Nephron (organoid): Measurements from ENCODE around the gene HSPH1.
A peak's percentile ranks its signal among the peaks of the same experiment; 100 is the strongest.

Source experiments
- H3K27ac Mint-ChIP-seq, 3 experiments: 2 replicates each; pipeline ENCODE4 v1.8.0; 2020; ENCODE audit warnings: mixed read lengths in 3 of 3, mild to moderate bottlenecking in 2 of 3, moderate library complexity in 1 of 3
- H3K27me3 Mint-ChIP-seq: 2 replicates; pipeline ENCODE4 v1.8.0; 2021; ENCODE audit warnings: low read depth, mild to moderate bottlenecking, moderate library complexity, mixed read lengths
- H3K36me3 Mint-ChIP-seq: 2 replicates; pipeline ENCODE4 v1.8.0; 2020; ENCODE audit warnings: low read depth, mixed read lengths
- H3K4me1 Mint-ChIP-seq: 2 replicates; pipeline ENCODE4 v1.8.0; 2020; ENCODE audit warnings: mixed read lengths
- H3K4me3 Mint-ChIP-seq, 3 experiments: 2 replicates each; pipeline ENCODE4 v1.8.0; 2020; ENCODE audit warnings: mild to moderate bottlenecking in 3 of 3, mixed read lengths in 3 of 3, moderate library complexity in 2 of 3
- H3K9me3 Mint-ChIP-seq: 2 replicates; pipeline ENCODE4 v1.8.0; 2020; ENCODE audit warnings: mixed read lengths
- CTCF ChIP-seq, 3 experiments: fragments of 200-600 bp; sonication (generic); IDR thresholded peaks; one replicate each; pipeline ENCODE4 v1.5.0; 2021; ENCODE audit warnings: antibody characterized with exemption in 3 of 3; ENCODE audit not compliant: unreplicated experiment in 3 of 3

Gene HSPH1

DNA sequence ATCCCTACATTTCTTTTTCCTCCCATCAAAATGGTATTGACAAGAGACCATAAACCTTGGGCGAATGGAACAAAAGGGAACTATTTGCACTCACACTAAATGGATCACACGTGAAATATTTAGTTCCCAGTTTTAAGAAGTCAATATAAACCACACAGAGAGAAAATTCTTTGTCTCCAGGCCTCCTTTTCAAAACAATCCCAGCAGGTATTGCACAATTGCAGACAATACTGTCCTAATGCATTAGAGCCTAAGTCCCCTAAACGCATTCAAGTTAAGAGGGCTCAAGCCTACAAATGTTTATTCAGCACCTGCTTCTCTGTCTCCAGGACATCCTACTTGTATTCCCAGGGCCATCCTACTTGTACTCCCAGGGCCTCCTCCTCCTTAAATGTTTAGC is 36.8 kb upstream of the HSPH1 start:
- Mint-ChIP-seq H3K36me3 (peaks cover 7% of the 10 kb centered on the region), H3K27ac (peak overlapping the region; percentile 28 to 59 (median 52)), H3K4me3 (peak overlapping the region; percentile 69 to 83 (median 74)), H3K4me1 (peaks cover 30% of the 10 kb centered on the region), H3K27me3 (peaks cover 4% of the 10 kb centered on the region), H3K9me3 (no peaks in the 10 kb centered on the region)
- TF ChIP-seq CTCF (IDR thresholded peaks at IDR 0.05; ENCODE audit: unreplicated experiment in 3 of 3) = no peak

DNA sequence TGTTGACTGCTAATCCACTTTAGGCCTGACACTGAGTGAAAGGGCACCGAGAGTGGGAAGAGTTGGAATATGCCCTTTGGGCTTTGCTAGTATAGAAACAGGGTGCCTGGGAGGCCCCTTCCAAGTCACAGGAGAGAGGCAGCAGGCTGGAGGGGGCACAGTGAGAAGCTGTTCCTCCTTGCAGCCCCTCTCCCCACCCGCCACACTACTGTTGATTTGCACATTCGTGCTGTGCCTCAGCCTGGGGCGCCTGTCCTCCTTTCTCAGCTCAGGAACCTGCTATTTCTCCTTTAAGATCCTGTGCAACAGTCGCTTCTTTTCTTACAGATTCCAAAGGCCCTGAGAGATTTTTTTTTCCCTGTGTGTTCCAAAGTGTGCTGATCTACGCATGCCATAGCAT is 35.3 kb upstream of the HSPH1 start:
- H3K4me1 Mint-ChIP-seq = peaks cover 24% of the 10 kb centered on the region
- no peak for TF ChIP-seq CTCF (IDR thresholded peaks at IDR 0.05; ENCODE audit: unreplicated experiment in 3 of 3)
- no peak overlapping the region for H3K27ac Mint-ChIP-seq
- no peak overlapping the region for H3K4me3 Mint-ChIP-seq
- peaks cover 4% of the 10 kb centered on the region for H3K27me3 Mint-ChIP-seq
- peaks cover 7% of the 10 kb centered on the region for H3K36me3 Mint-ChIP-seq
- H3K9me3 Mint-ChIP-seq = peaks cover 3% of the 10 kb centered on the region

DNA sequence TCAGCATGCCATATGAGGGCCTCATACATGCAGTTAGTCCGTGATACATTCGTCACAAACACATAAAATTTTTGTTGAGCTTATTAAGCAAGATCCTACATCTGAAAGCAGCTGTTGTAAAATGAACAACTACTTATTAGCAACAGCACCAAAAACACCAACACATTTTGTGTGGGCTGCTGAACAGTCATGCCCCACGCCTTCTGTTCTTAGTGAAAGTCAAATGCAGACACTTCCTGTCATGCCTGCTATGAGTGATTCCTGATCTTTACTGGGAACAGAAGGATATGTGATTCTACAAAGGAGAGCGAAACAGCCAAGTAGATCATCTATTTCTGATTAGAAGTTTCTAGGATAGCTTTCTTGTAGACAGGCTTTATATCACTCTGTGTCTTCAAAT is 33.9 kb upstream of the HSPH1 start:
- H3K27me3 Mint-ChIP-seq = no peaks in the 10 kb centered on the region
- no peak overlapping the region for H3K4me3 Mint-ChIP-seq
- TF ChIP-seq CTCF (IDR thresholded peaks at IDR 0.05; ENCODE audit: unreplicated experiment in 3 of 3) = no peak
- peaks cover 3% of the 10 kb centered on the region for H3K9me3 Mint-ChIP-seq
- H3K4me1 Mint-ChIP-seq = peaks cover 12% of the 10 kb centered on the region
- no peak overlapping the region for H3K27ac Mint-ChIP-seq
- peaks cover 7% of the 10 kb centered on the region for H3K36me3 Mint-ChIP-seq

- Mint-ChIP-seq H3K4me3 (no peak overlapping the region), H3K27ac (no peak overlapping the region), H3K9me3 (peaks cover 9% of the 10 kb centered on the region), H3K36me3 (peaks cover 7% of the 10 kb centered on the region), H3K4me1 (peaks cover 9% of the 10 kb centered on the region), H3K27me3 (peaks cover 3% of the 10 kb centered on the region)
- TF ChIP-seq CTCF (IDR thresholded peaks at IDR 0.05; ENCODE audit: unreplicated experiment in 3 of 3) = no peak
Measured at GRCh38 chr13:31192306-31192705, 30.6 kb upstream of the HSPH1 start.

DNA sequence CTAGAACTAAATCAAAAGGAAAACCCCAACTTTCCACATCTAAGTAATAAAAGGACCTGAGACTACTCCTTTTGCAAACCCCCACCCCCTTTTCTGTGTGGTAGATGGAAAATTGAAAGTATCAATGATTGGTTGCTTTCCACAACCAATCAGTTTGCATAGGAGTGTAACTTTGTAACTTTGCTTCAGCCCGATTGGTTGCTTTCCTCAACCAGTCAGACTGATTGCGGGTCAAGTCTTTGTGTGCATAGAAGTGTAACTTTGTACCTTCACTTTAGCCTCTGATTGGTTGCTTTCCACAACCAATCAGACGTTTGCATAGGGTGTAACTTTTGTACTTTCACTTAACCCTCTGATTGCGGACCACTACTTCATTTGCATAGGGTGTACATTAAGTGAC is 30.0 kb upstream of the HSPH1 start:
- H3K27ac Mint-ChIP-seq = no peak overlapping the region
- no peak for TF ChIP-seq CTCF (IDR thresholded peaks at IDR 0.05; ENCODE audit: unreplicated experiment in 3 of 3)
- peaks cover 7% of the 10 kb centered on the region for H3K4me1 Mint-ChIP-seq
- H3K36me3 Mint-ChIP-seq = peaks cover 7% of the 10 kb centered on the region
- H3K27me3 Mint-ChIP-seq = peaks cover 3% of the 10 kb centered on the region
- H3K4me3 Mint-ChIP-seq = no peak overlapping the region
- peaks cover 10% of the 10 kb centered on the region for H3K9me3 Mint-ChIP-seq

GRCh38 chr13:31184981-31185645 is 23.4 kb upstream of the HSPH1 start:
- peaks cover 7% of the 10 kb centered on the region for H3K9me3 Mint-ChIP-seq
- H3K4me1 Mint-ChIP-seq = no peaks in the 10 kb centered on the region
- no peak for TF ChIP-seq CTCF (IDR thresholded peaks at IDR 0.05; ENCODE audit: unreplicated experiment in 3 of 3)
- H3K27ac Mint-ChIP-seq = no peak overlapping the region
- no peaks in the 10 kb centered on the region for H3K27me3 Mint-ChIP-seq
- H3K36me3 Mint-ChIP-seq = no peaks in the 10 kb centered on the region
- no peak overlapping the region for H3K4me3 Mint-ChIP-seq
